ENCODE measurements around the gene HOPX.
"Not testable (repeated sequence)": the region's sequence is repeated elsewhere in the genome, so short reads cannot be mapped to it uniquely, and the experiment has no call there.

Gene HOPX

GRCh38 chr4:56688094-56688647, 7.1 kb upstream of the HOPX start:
- DNase-seq (ENCODE audit: low spot score), result no peak

- no peak for DNase-seq (ENCODE audit: low spot score)
Measured at GRCh38 chr4:56686537-56687231, 5.6 kb upstream of the HOPX start.

GRCh38 chr4:56684320-56685050, 3.4 kb upstream of the HOPX start:
- DNase-seq (ENCODE audit: low spot score), result no peak

GRCh38 chr4:56683455-56683854, 2.4 kb upstream of the HOPX start:
- DNase-seq (ENCODE audit: low spot score), result no peak

- no peak for DNase-seq (ENCODE audit: low spot score)
Measured at GRCh38 chr4:56681853-56682525, 893 bp upstream of the HOPX start.

GRCh38 chr4:56680266-56680665, 830 bp downstream of the HOPX start:
- no peak for DNase-seq (ENCODE audit: low spot score)

GRCh38 chr4:56677711-56678110, 3.4 kb downstream of the HOPX start:
- no peak for DNase-seq (ENCODE audit: low spot score)

GRCh38 chr4:56674984-56675383, 6.1 kb downstream of the HOPX start:
- DNase-seq (ENCODE audit: low spot score), result no peak

GRCh38 chr4:56671860-56672259, 9.2 kb downstream of the HOPX start:
- no peak for DNase-seq (ENCODE audit: low spot score)

- no peak for DNase-seq (ENCODE audit: low spot score)
Measured at GRCh38 chr4:56671373-56671772, 9.7 kb downstream of the HOPX start.

GRCh38 chr4:56668267-56668666, 12.8 kb downstream of the HOPX start:
- DNase-seq (ENCODE audit: low spot score), result no peak

- DNase-seq (ENCODE audit: low spot score), result not testable (repeated sequence)
Measured at GRCh38 chr4:56667396-56667795, 13.7 kb downstream of the HOPX start.

GRCh38 chr4:56666279-56666678, 14.8 kb downstream of the HOPX start:
- no peak for DNase-seq (ENCODE audit: low spot score)

GRCh38 chr4:56665781-56666180, 15.3 kb downstream of the HOPX start:
- no peak for DNase-seq (ENCODE audit: low spot score)

- no peak for DNase-seq (ENCODE audit: low spot score)
Measured at GRCh38 chr4:56662782-56663468, 18.2 kb downstream of the HOPX start.

- no peak for DNase-seq (ENCODE audit: low spot score)
Measured at GRCh38 chr4:56659946-56660345, 21.1 kb downstream of the HOPX start.

GRCh38 chr4:56658528-56658927, 22.6 kb downstream of the HOPX start:
- DNase-seq (ENCODE audit: low spot score), result no peak

- DNase-seq (ENCODE audit: low spot score), result no peak
Measured at GRCh38 chr4:56657818-56658217, 23.3 kb downstream of the HOPX start.

- no peak for DNase-seq (ENCODE audit: low spot score)
Measured at GRCh38 chr4:56657128-56657527, 24.0 kb downstream of the HOPX start.

GRCh38 chr4:56656346-56656643, 24.8 kb downstream of the HOPX start:
- DNase-seq (ENCODE audit: low spot score), result no peak

GRCh38 chr4:56655627-56656345, 25.3 kb downstream of the HOPX start:
- no peak for DNase-seq (ENCODE audit: low spot score)

GRCh38 chr4:56655209-56655626, 25.9 kb downstream of the HOPX start:
- DNase-seq (ENCODE audit: low spot score), result no peak
